NCI-H345 (cell line): Measurements from ENCODE around the gene CCDC146.
A peak's percentile ranks its signal among the peaks of the same experiment; 100 is the strongest.
"Not testable (repeated sequence)": the region's sequence is repeated elsewhere in the genome, so short reads cannot be mapped to it uniquely, and the experiment has no call there.

Experiments
- DNase-seq: peaks from one replicate; lab custom pipeline; 2025; lab: John Stamatoyannopoulos, UW

The CCDC146 gene

GRCh38 chr7:77121860-77122681 is at the start of gene CCDC146:
CCDC146 (plus strand) TSS chr7:77122615; CDS start chr7:77167669, 45,054 bp downstream.
- DNase-seq: peak; percentile 99

DNA sequence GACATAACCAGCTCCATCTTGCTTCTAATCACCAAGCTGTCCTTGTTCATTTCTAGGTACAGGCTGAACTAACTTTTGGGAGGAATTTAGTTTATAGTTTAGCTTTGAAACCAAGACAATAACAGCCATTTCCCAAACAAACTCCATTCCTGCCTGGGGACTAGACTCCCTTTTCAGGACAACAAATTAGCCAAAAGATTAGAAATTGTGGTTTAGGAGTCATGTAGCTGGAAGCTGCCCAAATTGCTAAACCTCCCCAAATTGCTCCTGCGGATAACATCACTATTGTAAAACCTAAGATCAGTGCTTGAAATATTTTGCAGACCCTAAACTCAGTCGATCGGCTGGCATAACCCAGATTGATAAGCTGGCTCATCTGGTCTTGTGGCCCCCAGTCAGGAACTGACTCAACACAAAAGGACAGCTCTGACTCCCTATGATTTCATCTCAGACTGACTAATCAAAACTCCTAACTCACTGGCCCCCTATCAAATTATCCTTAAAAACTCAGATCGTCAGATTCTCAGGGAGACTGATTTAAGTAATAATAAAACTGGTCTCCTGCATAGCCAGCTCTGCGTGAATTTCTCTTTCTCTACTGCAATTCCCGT is 47.5 kb upstream of the CCDC146 start:
- not testable (repeated sequence) for DNase-seq

DNA sequence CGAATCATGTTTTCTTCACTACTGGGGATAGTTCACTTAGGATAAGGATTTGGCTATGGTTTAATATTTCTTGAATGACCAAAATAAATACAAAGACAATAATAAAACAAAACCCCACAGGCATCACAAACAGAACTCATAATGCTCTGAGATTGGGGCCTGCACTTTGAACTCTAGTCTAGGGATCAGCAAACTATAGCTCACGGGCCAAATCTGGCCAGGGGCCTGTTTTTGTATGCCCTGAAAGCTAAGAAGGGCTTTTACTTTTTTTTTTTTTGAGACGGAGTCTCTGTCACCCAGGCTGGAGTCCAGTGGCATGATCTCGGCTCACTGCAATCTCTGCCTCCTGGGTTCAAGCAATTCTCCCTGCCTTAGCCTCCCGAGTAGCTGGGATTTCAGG is 45.4 kb upstream of the CCDC146 start:
- DNase-seq: not testable (repeated sequence)

- not testable (repeated sequence) for DNase-seq
These were observed 43.3 kb upstream of the CCDC146 start for GRCh38 chr7:77079112-77079511.

DNA sequence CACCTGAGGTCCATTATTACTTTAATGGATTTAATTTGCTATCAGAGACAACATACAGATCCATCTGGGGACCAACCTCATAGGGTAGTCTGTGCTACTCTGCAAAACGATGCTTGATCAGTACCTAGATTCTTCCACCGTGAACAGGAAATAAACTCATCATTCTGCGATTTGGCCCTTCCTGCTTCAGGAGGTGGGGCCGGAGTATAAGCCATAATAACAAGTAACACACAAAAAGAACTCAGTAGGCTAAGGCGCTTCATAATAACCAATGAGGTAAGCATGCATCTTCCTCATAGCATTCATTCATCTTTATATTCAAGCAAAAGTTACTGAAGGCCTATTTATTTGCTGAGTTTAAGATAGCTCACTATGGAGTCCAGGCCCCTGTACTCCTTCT is 42.8 kb upstream of the CCDC146 start:
- DNase-seq: not testable (repeated sequence)

DNA sequence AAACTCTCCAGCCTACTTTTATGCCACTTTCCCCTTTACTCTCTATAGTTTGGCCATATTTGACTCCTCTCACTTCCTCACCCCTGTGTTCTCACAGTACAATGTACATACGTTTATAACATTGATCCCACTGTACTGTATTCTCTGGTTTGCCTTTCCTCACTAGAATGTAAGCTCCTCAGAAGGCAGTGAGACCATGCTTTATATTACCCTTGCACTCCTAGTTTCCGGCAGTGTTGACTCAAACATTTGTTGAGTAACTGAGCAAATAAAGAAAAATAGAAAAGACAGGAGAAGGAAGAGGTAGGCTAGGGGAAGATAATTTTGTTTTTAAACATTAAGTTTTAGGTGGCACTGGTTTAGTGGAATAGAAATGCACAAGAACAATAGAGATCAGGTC is 42.2 kb upstream of the CCDC146 start:
- DNase-seq: not testable (repeated sequence)

- DNase-seq: not testable (repeated sequence)
These were observed 40.2 kb upstream of the CCDC146 start for GRCh38 chr7:77082192-77082591.

- DNase-seq: not testable (repeated sequence)
These were observed 30.1 kb upstream of the CCDC146 start for GRCh38 chr7:77092301-77092700.

GRCh38 chr7:77100501-77100900 is 21.9 kb upstream of the CCDC146 start:
- not testable (repeated sequence) for DNase-seq

DNA sequence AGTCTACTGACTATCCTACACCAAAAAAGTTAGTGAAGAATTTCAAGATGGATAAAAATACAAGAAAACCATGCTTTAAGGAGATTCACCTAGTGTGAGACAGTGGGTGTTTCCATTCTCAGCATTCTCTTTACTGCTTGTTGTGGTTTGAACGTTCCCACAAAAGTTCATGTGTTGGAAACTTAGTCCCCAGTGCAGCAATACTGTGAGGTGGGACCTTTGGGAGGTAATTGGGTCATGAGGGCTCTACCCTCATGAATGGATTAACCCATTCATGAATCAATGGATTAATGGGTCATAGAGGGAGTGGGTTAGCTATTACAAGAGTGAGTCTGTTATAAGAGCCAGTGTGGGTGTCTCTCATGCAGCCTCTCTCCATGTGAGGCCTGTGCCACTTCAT is 21.2 kb upstream of the CCDC146 start:
- DNase-seq: not testable (repeated sequence)

DNA sequence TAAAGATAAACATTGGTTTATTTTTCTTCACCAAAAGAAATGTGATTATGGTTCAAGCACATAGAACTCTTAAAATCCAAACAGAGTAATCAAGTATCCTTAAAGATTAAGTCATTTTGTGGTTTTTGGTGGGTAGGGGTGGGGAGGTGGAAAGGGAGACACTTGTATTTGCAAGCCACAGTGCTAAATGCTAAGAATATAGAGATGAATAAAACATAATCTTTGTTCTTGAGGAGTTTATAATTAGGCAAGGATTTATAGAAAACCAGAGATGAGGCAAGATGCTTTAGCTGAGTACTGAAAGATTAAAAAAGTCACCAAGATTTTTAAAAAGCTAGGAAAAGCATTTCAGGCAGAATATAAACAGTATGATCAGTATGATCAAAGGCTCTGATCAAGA is 19.7 kb upstream of the CCDC146 start:
- DNase-seq: not testable (repeated sequence)

DNA sequence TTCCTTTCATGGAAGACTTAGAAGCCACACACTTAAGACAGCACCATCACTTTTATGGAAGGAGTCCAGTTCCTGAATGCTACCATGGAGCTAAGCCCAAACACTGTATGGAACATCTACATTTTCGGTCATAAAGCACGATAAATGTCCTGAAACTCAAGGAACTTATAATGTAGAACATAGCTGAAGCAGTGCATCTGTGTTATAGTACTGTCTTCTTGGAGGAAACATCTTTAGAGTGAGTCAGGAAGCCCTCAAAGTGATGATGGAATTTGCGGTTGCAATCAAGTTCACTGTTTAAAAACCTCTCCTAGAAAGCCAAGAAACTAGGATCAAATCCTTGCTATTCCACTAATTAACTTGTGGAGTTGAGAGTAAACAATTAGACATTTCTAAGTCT is 16.5 kb upstream of the CCDC146 start:
- not testable (repeated sequence) for DNase-seq

- DNase-seq: not testable (repeated sequence)
These were observed 14.8 kb upstream of the CCDC146 start for GRCh38 chr7:77107659-77108058.

- not testable (repeated sequence) for DNase-seq
These were observed 14.1 kb upstream of the CCDC146 start for GRCh38 chr7:77108362-77108761.

- DNase-seq: not testable (repeated sequence)
These were observed 9.6 kb upstream of the CCDC146 start for GRCh38 chr7:77112719-77113306.

DNA sequence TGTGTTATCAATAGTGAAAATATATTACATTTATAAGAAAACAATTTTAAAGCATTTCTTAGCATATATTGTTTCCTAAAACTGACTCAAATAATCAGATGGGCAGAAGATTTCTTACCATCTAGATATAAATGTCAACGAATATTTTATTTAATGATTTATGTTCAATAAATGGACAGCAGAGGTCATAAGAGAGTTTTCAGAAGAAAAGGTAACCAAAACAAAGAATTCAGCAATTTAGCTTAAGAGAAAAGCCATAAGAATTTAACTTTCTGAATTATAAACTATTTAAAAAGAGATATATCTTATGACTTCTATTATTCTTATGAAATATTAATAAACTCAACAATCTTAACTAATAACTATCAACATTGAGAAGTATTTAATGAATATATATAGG is 3.1 kb downstream of the CCDC146 start:
- not testable (repeated sequence) for DNase-seq

DNA sequence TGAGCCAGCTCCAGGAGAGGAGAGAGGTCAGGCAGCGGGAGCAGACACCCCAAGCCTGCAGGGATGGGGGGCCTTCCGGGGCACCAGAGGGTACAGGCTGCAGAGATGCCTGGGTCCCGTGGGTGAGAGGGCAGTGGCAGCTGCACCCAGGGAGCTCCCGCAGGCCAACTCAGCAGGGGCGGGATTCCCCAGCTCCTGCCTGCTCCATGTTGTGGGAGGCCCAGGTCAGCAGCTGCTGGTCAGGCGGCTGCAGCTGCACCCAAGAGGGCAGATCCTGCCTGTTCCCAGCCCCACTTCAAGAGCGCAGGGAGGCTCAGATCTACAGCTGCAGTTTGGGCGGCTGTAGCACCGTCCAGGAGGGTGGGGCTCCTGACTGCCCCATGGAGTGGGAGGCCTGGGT is 4.6 kb downstream of the CCDC146 start:
- DNase-seq: not testable (repeated sequence)

DNA sequence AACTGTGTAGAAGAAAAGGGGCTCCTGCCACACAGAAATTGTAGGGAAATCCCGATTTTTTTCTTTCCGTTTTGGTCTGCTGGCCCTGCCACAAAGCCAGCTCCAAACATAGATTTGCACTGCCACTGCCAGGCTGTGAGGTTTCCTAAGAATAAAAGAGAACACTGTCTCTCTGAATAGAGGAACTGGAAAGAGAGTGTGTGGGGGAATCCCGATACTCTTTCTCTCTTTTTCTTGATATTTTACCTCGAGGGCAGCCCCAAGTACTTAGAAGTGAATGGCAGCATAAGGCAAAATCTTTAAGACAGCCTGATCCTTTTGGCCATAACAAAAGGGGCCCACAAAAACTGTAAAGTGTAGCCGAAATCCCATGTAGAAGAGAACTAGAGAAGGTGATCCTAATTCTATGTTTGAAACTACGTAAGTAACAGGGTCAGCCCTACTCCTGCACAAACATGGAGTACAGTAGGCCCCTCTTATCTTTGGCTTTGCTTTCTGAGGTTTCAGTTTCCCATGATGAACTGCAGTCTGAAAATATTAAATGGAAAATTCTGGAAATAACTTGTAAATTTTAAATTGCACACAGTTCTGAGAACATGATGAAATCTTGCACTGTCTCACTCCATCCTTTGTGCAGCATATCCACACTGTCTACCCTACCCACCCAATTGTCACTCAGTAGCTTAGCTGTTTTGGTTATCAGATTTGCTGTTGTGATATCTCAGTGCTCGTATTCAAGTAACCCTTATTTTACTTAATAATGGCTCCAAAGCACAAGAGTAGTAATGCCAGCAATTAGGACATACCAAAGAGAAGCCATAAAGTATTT is 6.4 kb downstream of the CCDC146 start:
- DNase-seq: not testable (repeated sequence)

- not testable (repeated sequence) for DNase-seq
These were observed 9.4 kb downstream of the CCDC146 start for GRCh38 chr7:77131781-77132180.

DNA sequence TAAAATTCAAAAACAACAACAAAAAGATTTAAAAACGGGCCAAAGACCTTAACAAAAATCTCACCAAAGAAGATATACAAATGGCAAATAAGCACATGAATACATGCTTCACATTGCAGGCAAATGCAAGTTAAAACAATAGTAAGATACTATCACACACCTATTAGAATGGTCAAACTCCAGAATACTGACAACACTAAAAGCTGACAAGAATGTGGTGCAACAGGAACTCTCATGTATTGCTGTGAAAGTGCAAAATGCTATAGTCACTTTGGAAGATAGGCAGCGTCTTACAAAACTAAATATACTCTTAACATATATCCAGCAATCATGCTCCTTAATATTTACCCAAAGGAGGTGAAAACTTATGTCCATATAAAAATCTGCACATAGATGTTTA is 16.3 kb downstream of the CCDC146 start:
- DNase-seq: not testable (repeated sequence)

DNA sequence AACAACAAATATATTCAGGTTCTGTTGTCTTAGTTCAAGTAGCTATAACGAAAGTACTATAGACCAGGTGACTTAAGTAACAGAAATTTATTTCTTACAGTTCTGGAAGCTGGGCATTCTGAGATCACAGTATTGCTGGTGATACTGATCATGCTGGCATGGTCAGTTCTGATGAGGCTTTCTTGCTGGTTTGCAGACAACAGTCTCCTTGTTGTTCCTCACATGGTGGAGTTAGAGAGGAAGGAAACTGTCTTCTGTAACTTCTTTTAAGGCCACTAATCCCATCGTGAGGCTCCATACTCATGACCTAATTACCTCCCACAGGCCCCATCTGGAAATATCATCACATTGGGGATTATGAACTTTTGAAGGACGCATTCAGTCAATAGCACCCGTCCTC is 17.9 kb downstream of the CCDC146 start:
- DNase-seq: not testable (repeated sequence)

DNA sequence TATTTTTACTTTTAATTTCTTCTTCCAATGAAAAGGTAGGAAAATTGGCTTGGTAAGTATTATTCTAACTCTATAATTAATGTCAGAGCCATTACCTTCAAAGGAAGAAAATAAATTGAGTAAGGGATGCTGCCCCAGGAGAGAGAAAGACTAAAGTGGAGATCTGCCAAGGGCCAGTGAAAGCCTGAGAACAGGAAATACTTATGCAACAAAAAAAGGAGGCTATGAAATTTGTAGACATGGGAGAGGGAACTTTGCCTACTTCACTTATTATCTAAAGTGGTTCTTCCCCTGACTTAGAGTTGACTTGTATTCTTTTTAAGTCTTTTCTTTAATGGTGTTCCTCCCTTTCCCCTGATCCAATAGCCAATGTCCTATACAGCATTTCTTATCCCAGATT is 29.8 kb downstream of the CCDC146 start:
- not testable (repeated sequence) for DNase-seq
